Measurements from ENCODE around the gene ENTPD7. TPM values are rescaled to one million over a fixed set of nuclear protein-coding genes. Genes with fewer than 3 reads are reported as not detected.

The ENTPD7 gene
- total and polyA plus RNA-seq, 2 donors (not counting 1 experiment from before 2014, with no cell fraction given), result 0.75 to 6.2 TPM

DNA sequence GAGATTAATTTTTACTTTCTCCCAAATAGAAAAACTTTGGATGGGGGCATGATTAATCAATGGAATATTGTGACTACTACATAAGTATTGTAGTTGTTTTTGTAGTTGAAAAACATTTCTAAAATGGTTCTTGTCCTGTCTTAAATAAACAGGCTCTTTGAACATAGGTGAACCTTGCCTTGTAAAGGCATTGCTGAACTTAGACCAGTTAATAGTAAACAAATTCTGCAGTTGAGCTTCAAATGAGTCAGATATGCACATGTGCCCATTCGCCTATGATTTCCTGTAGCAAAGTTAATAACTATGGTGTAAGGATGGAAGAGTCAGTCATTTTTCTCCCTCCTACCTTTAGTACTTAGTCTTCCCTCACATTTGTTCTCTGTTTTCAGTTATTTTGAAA is 95.4 kb downstream of the ENTPD7 start:
- H3K4me3 Mint-ChIP-seq, result no peak overlapping the region
- TF ChIP-seq, protein P1, sequence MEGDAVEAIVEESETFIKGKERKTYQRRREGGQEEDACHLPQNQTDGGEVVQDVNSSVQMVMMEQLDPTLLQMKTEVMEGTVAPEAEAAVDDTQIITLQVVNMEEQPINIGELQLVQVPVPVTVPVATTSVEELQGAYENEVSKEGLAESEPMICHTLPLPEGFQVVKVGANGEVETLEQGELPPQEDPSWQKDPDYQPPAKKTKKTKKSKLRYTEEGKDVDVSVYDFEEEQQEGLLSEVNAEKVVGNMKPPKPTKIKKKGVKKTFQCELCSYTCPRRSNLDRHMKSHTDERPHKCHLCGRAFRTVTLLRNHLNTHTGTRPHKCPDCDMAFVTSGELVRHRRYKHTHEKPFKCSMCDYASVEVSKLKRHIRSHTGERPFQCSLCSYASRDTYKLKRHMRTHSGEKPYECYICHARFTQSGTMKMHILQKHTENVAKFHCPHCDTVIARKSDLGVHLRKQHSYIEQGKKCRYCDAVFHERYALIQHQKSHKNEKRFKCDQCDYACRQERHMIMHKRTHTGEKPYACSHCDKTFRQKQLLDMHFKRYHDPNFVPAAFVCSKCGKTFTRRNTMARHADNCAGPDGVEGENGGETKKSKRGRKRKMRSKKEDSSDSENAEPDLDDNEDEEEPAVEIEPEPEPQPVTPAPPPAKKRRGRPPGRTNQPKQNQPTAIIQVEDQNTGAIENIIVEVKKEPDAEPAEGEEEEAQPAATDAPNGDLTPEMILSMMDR (IDR thresholded peaks at IDR 0.05), result no peak
- TF ChIP-seq EZH2 (IDR thresholded peaks at IDR 0.05; ENCODE audit: borderline replicate concordance, insufficient read depth, low read depth, low read length, poor library complexity, severe bottlenecking), result no peak
- Histone ChIP-seq H3K79me2 (ENCODE audit: control insufficient read depth, insufficient read depth, low read length) (no peaks in the 10 kb centered on the region), H3K27ac (ENCODE audit: low read length in 2 of 2) (no peak overlapping the region), H3K9ac (ENCODE audit: low read length) (no peak overlapping the region), H3K27me3 (replicated peaks in 1 of 4; ENCODE audit: control extremely low read depth in 1 of 4, control insufficient read depth in 3 of 4, insufficient read depth in 4 of 4, low read length in 3 of 4) (no peaks in the 10 kb centered on the region), H4K20me1 (ENCODE audit: control insufficient read depth, insufficient read depth, low read length, poor library complexity, severe bottlenecking) (no peaks in the 10 kb centered on the region), H3K4me3 (ENCODE audit: control extremely low read depth in 1 of 5, extremely low read depth in 1 of 5, insufficient read depth in 1 of 5, low read depth in 2 of 5, low read length in 4 of 5) (no peak overlapping the region), H3K36me3 (replicated peaks in 1 of 2; ENCODE audit: control extremely low read depth in 1 of 2, control insufficient read depth in 1 of 2, extremely low read depth in 1 of 2, insufficient read depth in 2 of 2, low read length in 1 of 2) (peaks cover 26 to 73% of the 10 kb centered on the region in 2 experiments), H3K9me3 (ENCODE audit: control extremely low read depth in 1 of 3, control insufficient read depth in 2 of 3, insufficient read depth in 1 of 3, low read length in 2 of 3) (no peaks in the 10 kb centered on the region), H3K4me2 (replicated peaks; ENCODE audit: low read depth, low read length, poor library complexity, severe bottlenecking) (no peak overlapping the region), H2AFZ (ENCODE audit: insufficient read depth, low read depth, low read length, poor library complexity, severe bottlenecking) (no peak overlapping the region), H3K4me1 (ENCODE audit: control insufficient read depth in 2 of 2, insufficient read depth in 2 of 2, low read length in 2 of 2) (peaks cover 0 to 5% of the 10 kb centered on the region in 2 donors)
- WGBS (ENCODE audit: insufficient coverage), result no CpG with 5 or more reads among the region's 1 CpG
- no peak for DNase-seq
- no peaks in the 10 kb centered on the region for H3K9me3 Mint-ChIP-seq (ENCODE audit: insufficient read depth)
- intact Hi-C loops (cut with micrococcal nuclease), result no loop called here
- no peak for ATAC-seq (ENCODE audit: low read depth)
- peaks cover 7% of the 10 kb centered on the region for H3K4me1 Mint-ChIP-seq
- H3K27ac Mint-ChIP-seq, result no peak overlapping the region
- no peaks in the 10 kb centered on the region for H3K27me3 Mint-ChIP-seq
- CTCF ChIA-PET, result no interaction called here
- POLR2A ChIA-PET, result no interaction called here

Small RNA genes lying within 50 kb of the gene (small RNA-seq; reads per million reads assigned to genes)
- gene AL133353.1 (ENCODE audit: insufficient read length, low read depth, low replicate concordance), result not detected

Other genes starting within 250 kb of the ENTPD7 start
- gene GOT1, start 228.9 kb upstream of the ENTPD7 start, total RNA-seq, result 13.8 and 14.9 TPM in 2 replicates
- gene GOT1, start 228.9 kb upstream of the ENTPD7 start, polyA plus RNA-seq, result 5.8 and 5.9 TPM in 2 replicates
- gene NKX2-3, start 126.6 kb upstream of the ENTPD7 start, total RNA-seq, result not detected in 2 replicates
- not detected in 2 replicates for gene NKX2-3, start 126.6 kb upstream of the ENTPD7 start, polyA plus RNA-seq
- gene SLC25A28, start 39.1 kb upstream of the ENTPD7 start, total RNA-seq, result 96.4 and 106 TPM in 2 replicates
- gene SLC25A28, start 39.1 kb upstream of the ENTPD7 start, polyA plus RNA-seq, result 210 and 224 TPM in 2 replicates
- 39.5 and 47.4 TPM in 2 replicates for gene COX15, start 72.6 kb downstream of the ENTPD7 start, total RNA-seq
- gene COX15, start 72.6 kb downstream of the ENTPD7 start, polyA plus RNA-seq, result 13.9 and 18.3 TPM in 2 replicates
- 32.0 and 33.3 TPM in 2 replicates for gene CUTC, start 72.7 kb downstream of the ENTPD7 start, total RNA-seq
- 22.8 and 37.9 TPM in 2 replicates for gene CUTC, start 72.7 kb downstream of the ENTPD7 start, polyA plus RNA-seq
- 6.1 and 7.0 TPM in 2 replicates for gene ABCC2, start 123.1 kb downstream of the ENTPD7 start, total RNA-seq
- gene ABCC2, start 123.1 kb downstream of the ENTPD7 start, polyA plus RNA-seq, result 4.2 and 6.9 TPM in 2 replicates

Data from B cell (primary cell).